ENCODE results near the gene SIGLEC10. TPM values are rescaled to one million over a fixed set of nuclear protein-coding genes. Genes with fewer than 3 reads are reported as not detected.

The SIGLEC10 gene
- polyA plus RNA-seq, 1 donor (not counting 4 experiments of a cell fraction or from before 2014, with no cell fraction given) = not detected

- no peaks in the 10 kb centered on the region for H4K20me1 ChIP-seq (ENCODE audit: control insufficient read depth, extremely low read depth, insufficient read depth, low read length)
- no peak overlapping the region for H3K4me3 ChIP-seq (ENCODE audit: control insufficient read depth in 2 of 3, extremely low read depth in 1 of 3, insufficient read depth in 2 of 3, low read depth in 1 of 3, low read length in 3 of 3)
- no peaks in the 10 kb centered on the region for H3K27me3 ChIP-seq (ENCODE audit: control insufficient read depth, extremely low read depth, insufficient read depth, low read length)
- no peaks in the 10 kb centered on the region for H3K79me2 ChIP-seq (ENCODE audit: control insufficient read depth, insufficient read depth, low read length)
- TF ChIP-seq CTCF (optimal IDR thresholded peaks at IDR 0.05 in 1 of 3, IDR thresholded peaks at IDR 0.05 in 1 of 3, conservative IDR thresholded peaks at IDR 0.05 in 1 of 3; ENCODE audit: extremely low read depth in 1 of 3, insufficient read depth in 2 of 3, low read length in 3 of 3) = no peak
- no peaks in the 10 kb centered on the region for H3K4me1 ChIP-seq (ENCODE audit: control insufficient read depth, extremely low read depth, insufficient read depth, low read length)
- H2AFZ ChIP-seq (ENCODE audit: control insufficient read depth, low read length) = no peak overlapping the region
- no peak overlapping the region for H3K4me2 ChIP-seq (ENCODE audit: control insufficient read depth, extremely low read depth, insufficient read depth, low read depth, low read length)
- no peak overlapping the region for H3K9ac ChIP-seq (ENCODE audit: control insufficient read depth, extremely low read depth, insufficient read depth, low read length)
- dilution Hi-C loops (cut with MboI; ENCODE audit: extremely low pct_ligation_motif_present, low sequenced_read_pairs) = no loop called here
- FAIRE-seq (no peak), DNase-seq (ENCODE audit: low read depth, low spot score) (no peak)
- no peaks in the 10 kb centered on the region for H3K9me1 ChIP-seq (ENCODE audit: control insufficient read depth, extremely low read depth, insufficient read depth, low read length)
- no peaks in the 10 kb centered on the region for H3K36me3 ChIP-seq (ENCODE audit: control insufficient read depth in 2 of 2, extremely low read depth in 1 of 2, insufficient read depth in 2 of 2, low read length in 2 of 2)
- H3K27ac ChIP-seq (ENCODE audit: control insufficient read depth, insufficient read depth, low read length) = no peak overlapping the region
- H3K9me3 ChIP-seq (ENCODE audit: control insufficient read depth, low read depth, low read length) = no peaks in the 10 kb centered on the region
These were observed 24.7 kb downstream of the SIGLEC10 start for GRCh38 chr19:51392701-51393100.

- Histone ChIP-seq H2AFZ (ENCODE audit: control insufficient read depth, low read length) (no peak overlapping the region), H3K9me3 (ENCODE audit: control insufficient read depth, low read depth, low read length) (no peaks in the 10 kb centered on the region), H3K79me2 (ENCODE audit: control insufficient read depth, insufficient read depth, low read length) (no peaks in the 10 kb centered on the region), H4K20me1 (ENCODE audit: control insufficient read depth, extremely low read depth, insufficient read depth, low read length) (no peaks in the 10 kb centered on the region), H3K4me3 (ENCODE audit: control insufficient read depth in 2 of 3, extremely low read depth in 1 of 3, insufficient read depth in 2 of 3, low read depth in 1 of 3, low read length in 3 of 3) (no peak overlapping the region), H3K4me1 (ENCODE audit: control insufficient read depth, extremely low read depth, insufficient read depth, low read length) (no peaks in the 10 kb centered on the region), H3K27me3 (ENCODE audit: control insufficient read depth, extremely low read depth, insufficient read depth, low read length) (no peaks in the 10 kb centered on the region), H3K27ac (ENCODE audit: control insufficient read depth, insufficient read depth, low read length) (no peak overlapping the region), H3K9ac (ENCODE audit: control insufficient read depth, extremely low read depth, insufficient read depth, low read length) (no peak overlapping the region), H3K9me1 (ENCODE audit: control insufficient read depth, extremely low read depth, insufficient read depth, low read length) (no peaks in the 10 kb centered on the region), H3K4me2 (ENCODE audit: control insufficient read depth, extremely low read depth, insufficient read depth, low read depth, low read length) (no peak overlapping the region), H3K36me3 (ENCODE audit: control insufficient read depth in 2 of 2, extremely low read depth in 1 of 2, insufficient read depth in 2 of 2, low read length in 2 of 2) (no peaks in the 10 kb centered on the region)
- FAIRE-seq (no peak), DNase-seq (ENCODE audit: low read depth, low spot score) (no peak)
- dilution Hi-C loops (cut with MboI; ENCODE audit: extremely low pct_ligation_motif_present, low sequenced_read_pairs) = no loop called here
- TF ChIP-seq EZH2 (IDR thresholded peaks at IDR 0.05; ENCODE audit: low read length) = no peak
- TF ChIP-seq CTCF (optimal IDR thresholded peaks at IDR 0.05 in 1 of 3, IDR thresholded peaks at IDR 0.05 in 1 of 3, conservative IDR thresholded peaks at IDR 0.05 in 1 of 3; ENCODE audit: extremely low read depth in 1 of 3, insufficient read depth in 2 of 3, low read length in 3 of 3) = no peak
These were observed 26.3 kb downstream of the SIGLEC10 start for GRCh38 chr19:51391073-51391611.
